GM12875 (cell line): ENCODE data around the gene HAND1.
A peak's percentile ranks its signal among the peaks of the same experiment; 100 is the strongest.

Experiments used
- H3K4me3 ChIP-seq: one replicate; pipeline ENCODE4 v1.5.1; 2011; ENCODE audit warnings: low read depth, low read length, control low read depth
- CTCF ChIP-seq: IDR thresholded peaks from 2 replicates; pipeline ENCODE4 v1.5.1; 2011; ENCODE audit warnings: low read depth, mild to moderate bottlenecking, control low read depth, inconsistent platforms, low read length, moderate library complexity, borderline replicate concordance; ENCODE audit not compliant: insufficient read depth

The HAND1 gene

GRCh38 chr5:154446195-154447088, 31.6 kb downstream of the HAND1 start:
- no peak for TF ChIP-seq CTCF
- H3K4me3 ChIP-seq, result peak overlapping the region; percentile 94

- peak within 1 kb of the TSS; percentile 94 for H3K4me3 ChIP-seq
- no peak for TF ChIP-seq CTCF
Measured at GRCh38 chr5:154445422-154446194, 32.4 kb downstream of the HAND1 start, which contains the start of gene SAP30L. TSS of gene SAP30L (plus strand) at chr5:154445997. CDS start at chr5:154446605, 608 bp downstream.

GRCh38 chr5:154444556-154445421, 33.2 kb downstream of the HAND1 start:
- no peak for TF ChIP-seq CTCF
- H3K4me3 ChIP-seq, result peak overlapping the region; percentile 94

GRCh38 chr5:154442801-154443200, 35.2 kb downstream of the HAND1 start:
- TF ChIP-seq CTCF, result no peak
- no peak overlapping the region for H3K4me3 ChIP-seq

GRCh38 chr5:154440540-154440939, 37.5 kb downstream of the HAND1 start:
- no peak for TF ChIP-seq CTCF
- no peak overlapping the region for H3K4me3 ChIP-seq

GRCh38 chr5:154437281-154437965, 40.6 kb downstream of the HAND1 start:
- no peak for TF ChIP-seq CTCF
- no peak overlapping the region for H3K4me3 ChIP-seq
